ENCODE measurements around the gene SRC.

Gene SRC

GRCh38 chr20:37452236-37452635, 106.3 kb downstream of the SRC start:
- no peak for DNase-seq (ENCODE audit: low read depth, low spot score)

GRCh38 chr20:37453288-37453687, 107.3 kb downstream of the SRC start:
- no peak for DNase-seq (ENCODE audit: low read depth, low spot score)

- DNase-seq (ENCODE audit: low read depth, low spot score) = no peak
Observed at GRCh38 chr20:37453836-37454235, 107.9 kb downstream of the SRC start.

- no peak for DNase-seq (ENCODE audit: low read depth, low spot score)
Observed at GRCh38 chr20:37454636-37455385, 108.9 kb downstream of the SRC start.

Measured in astrocyte of the hippocampus (primary cell).